Hematopoietic multipotent progenitor cell treated with erythropoietin and hydrocortisone succinate and interleukin-3 and kit ligand, for 15 days (in vitro differentiated cells): ENCODE measurements around the gene RIC3.

Source experiments
- DNase-seq: peaks from one replicate; pipeline ENCODE4 v3.0.0-alpha.2; 2015; ENCODE audit warnings: low spot score

RIC3 gene, protein sequence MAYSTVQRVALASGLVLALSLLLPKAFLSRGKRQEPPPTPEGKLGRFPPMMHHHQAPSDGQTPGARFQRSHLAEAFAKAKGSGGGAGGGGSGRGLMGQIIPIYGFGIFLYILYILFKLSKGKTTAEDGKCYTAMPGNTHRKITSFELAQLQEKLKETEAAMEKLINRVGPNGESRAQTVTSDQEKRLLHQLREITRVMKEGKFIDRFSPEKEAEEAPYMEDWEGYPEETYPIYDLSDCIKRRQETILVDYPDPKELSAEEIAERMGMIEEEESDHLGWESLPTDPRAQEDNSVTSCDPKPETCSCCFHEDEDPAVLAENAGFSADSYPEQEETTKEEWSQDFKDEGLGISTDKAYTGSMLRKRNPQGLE

DNA sequence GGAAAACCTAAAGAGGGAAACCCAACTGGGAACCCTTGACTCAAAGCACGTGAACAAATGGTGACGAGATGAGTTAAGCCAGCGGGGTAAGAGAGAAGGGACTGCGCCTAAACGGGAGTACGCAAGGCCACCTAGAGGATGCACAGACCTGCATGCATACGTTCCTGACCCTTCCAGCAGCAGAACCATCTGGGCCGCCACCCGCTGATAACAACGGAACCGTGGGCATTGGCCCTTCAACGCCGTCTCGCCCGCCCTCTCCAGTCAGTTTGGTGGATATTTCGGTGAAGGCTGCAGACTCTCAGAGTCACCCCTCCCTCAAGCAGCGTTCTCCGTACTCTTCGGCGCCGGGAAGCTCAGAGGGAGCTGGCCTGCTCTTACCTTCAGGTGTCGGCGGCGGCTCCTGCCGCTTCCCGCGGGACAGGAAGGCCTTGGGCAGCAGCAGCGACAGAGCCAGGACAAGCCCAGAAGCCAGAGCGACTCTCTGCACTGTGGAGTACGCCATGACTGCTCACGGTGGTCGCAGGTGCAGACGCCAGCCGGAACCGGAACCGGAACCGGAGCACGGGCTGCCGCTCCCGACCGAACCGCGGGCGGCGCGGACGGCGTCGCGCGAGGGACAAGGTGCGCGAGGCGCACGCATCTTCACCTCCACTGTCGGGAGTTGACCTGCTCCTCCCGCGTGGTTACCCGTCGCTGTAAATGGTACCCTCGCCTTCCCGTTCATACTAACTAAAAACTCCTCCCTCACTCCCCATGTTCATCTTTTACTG is at the start of gene RIC3:
Gene RIC3 (minus strand): TSS at position 541 of the 773 bp plus-strand sequence. CDS start 36 bp downstream, at position 505.
- DNase-seq = no peak

DNA sequence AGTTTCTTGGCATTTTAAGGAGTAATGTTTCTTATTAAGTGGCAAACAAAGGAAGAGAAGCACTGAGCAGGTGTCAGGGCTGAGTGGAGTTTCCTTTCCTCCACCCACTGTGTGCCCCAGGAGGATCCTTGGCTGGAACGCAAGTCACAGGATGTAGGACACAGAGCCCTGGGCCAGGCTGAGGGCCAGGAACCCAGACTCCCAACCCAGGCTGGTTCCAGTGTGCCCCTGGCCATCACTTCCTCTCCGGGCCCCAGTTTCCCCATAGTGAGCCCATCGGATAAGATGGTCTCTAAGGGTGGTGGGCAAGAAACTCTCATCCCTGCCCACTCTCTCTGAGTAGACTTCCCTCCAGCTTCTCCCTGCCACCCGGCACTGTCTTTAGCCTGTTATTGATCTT is 49.6 kb upstream of the RIC3 start:
- no peak for DNase-seq

DNA sequence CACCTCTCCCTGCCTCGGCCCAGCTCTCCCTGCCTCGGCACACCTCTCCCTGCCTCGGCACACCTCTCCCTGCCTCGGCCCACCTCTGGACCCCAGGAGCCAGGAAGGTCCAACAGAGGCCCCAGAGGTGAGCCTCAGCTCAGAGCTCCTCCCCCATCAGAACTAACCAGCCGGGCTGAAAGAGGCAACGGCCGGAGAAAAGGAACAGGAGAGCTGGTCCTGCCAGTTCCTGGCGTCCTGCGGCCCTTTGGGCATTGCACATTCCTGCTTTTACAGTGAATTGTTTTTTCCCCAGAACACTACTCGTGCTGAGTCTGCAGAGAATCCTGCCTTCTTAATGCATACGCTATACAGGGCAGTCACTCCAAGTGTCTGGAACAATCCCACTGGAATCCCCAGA is 49.1 kb upstream of the RIC3 start:
- no peak for DNase-seq

DNA sequence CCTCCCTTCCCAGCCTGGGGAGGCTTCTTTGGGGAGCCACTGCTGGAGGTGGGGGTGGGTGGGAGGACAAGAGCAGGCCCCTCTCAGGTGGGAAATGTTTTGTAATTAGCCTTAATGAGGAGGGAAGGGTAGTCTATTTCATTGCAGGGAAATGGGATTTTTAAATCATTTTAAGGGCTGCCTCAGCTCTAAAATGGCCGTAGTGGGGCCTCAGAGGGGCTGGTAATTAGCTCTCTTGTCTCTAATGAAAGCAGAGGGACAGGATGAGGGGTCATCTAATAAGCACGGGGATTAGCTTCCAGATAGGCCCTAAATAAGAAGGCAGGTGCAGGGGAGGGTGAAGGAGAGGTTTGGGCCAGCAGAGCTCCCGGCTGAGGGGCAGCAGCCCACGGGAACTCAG is 48.3 kb upstream of the RIC3 start:
- DNase-seq = no peak

DNA sequence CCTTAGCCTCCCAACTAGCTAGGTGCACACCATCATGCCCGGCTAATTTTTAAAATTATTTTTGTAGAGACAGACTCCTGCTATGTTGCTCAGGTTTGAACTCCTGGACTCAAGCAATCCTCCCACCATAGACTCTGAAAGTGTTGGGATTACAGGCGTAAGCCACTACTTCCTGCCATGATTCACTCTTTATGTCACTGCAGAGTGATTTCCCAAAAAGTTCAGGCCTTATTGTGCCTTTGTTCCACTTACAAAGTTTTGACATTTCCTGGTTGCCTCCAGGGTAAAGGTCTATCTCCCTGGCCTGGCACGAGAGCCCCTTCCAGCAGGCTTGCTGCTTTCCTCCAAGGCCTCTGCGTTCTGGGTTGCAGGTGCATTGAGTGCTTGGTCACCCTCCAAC is 44.6 kb upstream of the RIC3 start:
- no peak for DNase-seq

DNA sequence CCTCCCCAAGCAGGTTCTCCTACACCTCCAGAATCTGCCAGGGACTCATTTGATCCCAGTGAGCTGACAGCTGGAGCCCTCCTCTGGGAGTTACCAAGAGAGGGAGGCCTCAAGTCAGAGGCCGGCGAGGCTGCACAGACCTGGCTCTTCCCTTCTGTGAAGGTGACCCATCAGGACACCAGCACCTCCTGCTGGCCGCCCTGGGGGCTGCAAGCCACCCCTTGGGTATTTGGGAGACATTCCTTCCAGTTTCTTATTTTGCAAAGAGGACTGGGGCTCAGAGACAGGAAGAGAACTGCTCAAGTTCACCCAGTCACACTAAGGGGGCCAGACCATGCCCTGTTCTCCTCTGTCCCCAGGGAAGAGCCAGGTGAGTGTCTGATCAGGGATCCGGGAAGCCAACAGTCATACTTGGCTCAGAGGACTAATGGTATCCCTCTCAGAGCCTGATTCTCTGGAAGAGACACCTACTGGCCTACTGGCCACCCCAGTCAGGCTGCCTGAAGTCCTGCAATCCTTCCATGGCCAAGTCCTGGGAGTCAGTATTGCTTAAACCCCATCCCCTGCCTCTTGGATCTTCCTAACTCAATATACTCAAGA is 40.5 kb upstream of the RIC3 start:
- DNase-seq = peak; percentile 85

DNA sequence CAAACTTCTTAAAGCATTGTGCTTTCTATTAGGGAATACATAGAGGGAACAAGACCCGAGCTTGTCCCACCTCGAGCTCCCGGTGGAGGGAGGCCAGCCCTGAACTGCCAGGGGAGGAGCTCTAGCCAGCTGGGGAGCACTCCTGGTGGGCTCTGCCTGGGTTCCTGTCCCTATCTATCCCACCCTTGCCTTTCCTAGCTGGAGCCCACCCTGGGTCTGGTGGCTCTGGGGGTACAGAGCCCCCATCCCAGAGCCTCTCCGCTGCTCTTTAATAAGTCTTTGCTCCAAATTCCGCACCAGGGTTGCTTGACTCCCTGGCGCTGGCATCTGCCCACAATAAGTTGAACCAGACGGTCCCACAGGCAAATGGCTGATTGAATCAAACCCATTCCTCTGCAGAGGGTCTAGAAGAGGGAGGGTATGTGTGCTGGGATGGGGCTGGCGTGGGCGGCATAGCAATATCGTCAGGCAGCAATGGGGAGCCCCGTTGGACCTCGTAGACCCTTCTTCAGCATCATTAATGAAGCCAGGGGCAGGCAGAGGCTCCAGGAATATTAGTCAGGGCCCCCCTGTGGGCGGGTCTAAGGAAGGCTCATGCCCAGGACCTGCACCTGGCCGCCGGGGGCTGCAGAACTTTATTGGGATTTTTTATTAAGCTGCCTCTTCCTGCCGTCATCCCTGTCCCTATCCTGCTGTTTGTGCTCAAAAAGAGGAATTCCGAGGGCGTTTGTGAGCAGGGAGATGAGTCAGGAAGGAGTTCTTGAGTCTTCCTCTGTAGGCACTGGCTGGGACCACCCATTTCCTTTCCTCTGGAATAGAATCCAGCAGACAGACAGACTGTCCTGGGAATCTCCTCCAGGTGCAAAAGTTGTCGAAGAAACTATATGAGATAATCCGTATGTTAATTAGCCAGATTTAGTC is 38.5 kb upstream of the RIC3 start:
- peak; percentile 11 for DNase-seq

DNA sequence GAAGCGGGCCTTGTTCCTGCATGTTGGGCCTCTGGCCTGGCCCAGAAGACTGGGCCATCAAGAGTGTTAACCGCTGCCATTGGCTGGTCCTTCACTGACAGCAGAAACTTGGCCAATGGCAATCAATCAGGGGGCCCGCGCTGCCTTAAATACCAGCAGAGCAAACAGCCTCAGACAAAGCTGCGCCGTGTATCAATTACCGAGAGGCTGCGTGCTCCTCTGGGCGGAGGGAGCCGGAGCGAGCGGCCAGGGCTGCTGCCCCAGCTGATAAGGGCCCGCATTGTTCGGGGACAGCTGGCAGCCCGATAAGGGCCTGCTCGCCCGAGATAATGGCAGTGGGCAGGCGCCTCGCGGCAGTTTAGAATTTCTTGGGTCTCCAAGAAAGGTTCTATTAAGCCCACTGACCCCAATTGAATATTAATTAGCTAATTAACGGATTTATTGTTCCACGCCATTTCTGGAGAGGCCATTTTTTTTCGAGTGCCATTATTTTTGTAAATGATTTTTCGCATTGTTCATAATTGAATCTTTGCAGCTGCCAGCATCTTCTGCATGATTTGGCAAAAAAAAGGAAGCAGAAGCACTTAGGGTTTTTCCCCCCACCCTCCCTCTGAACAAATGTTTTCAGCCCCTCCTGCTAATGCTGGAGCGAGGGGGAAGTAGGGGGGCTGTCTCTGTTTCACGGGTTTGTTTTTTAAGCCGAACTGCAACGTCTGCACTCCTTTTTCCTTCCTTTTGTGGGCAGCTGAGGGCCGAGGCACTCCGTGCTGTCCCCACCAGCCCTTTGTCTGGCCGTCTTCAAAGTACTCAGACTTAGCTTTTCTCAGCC is 37.6 kb upstream of the RIC3 start:
- peak; percentile 96 for DNase-seq

DNA sequence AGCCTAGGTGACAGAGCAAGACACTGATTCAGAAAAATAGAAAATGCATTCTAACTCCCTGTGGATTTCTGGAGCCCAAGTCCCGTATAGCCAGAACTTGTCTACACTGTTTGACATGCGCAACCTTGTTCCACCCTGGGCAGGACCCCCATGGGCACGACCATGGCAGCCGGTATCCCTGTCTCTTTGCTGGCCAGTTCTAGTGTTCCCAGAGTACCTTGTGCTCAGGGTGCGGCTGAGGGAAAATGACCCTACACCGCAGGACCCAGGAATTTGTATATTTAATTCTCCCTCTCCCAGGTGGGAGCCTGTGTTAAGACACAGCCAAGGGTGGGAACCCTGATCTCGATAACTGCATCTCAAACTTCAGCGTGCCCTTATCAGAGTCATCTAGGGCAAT is 36.7 kb upstream of the RIC3 start:
- no peak for DNase-seq

DNA sequence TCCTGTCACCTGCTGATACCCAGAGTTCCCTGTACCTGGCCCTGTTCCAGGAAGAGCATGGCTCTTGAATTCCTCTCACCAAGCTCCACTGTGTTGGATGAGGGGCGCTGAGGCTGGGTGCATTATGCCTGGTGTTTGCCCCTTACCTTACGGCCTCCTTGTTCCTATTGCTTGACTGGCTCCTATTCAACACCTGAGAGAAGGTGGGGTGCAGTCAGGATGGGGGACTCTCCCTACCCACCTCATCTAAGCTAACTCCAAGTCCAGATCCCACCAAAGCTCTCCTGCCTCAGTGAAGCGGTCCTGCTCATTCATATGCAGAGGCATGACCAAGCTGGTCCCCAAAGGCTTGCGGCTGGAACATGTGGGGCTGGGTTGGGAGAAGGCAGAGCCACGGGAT is 35.8 kb upstream of the RIC3 start:
- DNase-seq = no peak

DNA sequence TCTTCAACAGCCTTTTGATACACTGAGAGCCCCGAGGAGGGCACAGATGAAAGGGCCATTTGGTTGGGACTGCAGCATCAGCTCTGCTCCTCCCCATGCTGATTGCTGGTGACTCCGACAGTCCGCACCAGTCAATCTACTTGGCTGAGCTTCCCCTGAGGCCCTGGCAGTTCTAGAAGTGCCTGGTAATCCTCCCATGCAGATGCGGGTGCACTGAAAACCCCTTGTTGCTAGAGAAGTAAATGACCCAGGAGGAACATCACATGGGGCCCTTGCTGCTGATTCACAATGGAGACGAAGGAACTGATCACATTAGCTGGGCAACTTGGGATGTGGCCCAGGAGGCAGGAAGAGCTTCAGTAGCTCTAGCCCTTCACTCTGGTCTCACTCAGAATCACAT is 35.2 kb upstream of the RIC3 start:
- no peak for DNase-seq

DNA sequence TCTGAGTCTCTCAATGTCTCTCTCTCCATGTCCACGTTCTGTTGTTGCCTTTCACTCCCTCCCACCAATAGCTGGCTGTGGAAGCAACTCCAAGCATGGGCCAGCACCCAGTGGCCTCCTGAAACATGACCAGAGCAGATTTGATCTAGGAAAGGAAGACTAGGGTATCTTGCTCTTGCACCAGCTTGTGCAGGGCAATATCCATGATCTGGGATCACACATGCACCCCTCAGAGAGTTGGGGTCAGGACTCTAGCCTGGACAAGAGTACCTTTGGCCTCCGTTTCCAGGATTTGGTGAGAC is 34.5 kb upstream of the RIC3 start:
- DNase-seq = peak; percentile 48

DNA sequence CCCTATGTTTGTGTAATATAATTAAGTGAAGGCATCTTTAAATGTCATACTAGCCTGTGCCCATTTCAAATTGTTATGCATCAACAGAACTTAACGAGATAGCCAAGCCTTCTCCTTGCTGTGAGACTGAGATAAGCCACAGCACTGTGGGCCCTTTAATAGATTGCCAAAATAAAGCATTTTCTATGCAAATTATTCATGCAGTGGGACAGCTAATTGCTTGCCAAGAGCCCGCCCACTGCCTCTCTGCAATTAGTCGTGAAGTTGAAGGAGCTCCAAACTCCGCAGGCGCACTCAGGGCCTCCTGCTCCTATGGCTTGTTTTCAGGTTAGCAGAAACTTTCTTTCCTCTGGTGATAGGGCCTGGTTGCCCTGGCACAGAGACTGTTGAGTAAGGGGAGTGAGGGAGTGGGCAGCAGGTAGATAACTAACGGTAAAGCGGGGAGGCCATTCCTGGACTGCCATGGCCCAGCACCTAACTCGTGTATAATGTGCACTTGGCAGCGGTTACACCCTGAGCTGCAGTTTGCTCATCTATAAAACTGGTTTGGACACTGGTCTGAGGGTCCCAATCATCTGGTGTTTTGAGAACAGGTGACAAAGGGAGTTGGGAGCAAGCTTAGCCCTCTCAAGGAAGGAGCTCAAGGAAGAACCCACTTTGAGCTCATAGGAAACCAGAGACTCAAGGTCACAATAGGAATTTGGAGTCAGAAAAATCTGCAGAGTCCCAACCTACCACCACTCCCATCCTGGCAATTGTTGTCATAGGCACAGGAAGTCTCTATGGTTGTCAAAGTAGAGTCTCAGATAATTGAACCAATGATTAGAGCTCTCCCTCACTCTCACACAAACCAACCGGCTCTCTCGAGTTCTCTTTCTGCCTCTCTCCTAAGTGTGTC is 33.9 kb upstream of the RIC3 start:
- DNase-seq = peak; percentile 94

DNA sequence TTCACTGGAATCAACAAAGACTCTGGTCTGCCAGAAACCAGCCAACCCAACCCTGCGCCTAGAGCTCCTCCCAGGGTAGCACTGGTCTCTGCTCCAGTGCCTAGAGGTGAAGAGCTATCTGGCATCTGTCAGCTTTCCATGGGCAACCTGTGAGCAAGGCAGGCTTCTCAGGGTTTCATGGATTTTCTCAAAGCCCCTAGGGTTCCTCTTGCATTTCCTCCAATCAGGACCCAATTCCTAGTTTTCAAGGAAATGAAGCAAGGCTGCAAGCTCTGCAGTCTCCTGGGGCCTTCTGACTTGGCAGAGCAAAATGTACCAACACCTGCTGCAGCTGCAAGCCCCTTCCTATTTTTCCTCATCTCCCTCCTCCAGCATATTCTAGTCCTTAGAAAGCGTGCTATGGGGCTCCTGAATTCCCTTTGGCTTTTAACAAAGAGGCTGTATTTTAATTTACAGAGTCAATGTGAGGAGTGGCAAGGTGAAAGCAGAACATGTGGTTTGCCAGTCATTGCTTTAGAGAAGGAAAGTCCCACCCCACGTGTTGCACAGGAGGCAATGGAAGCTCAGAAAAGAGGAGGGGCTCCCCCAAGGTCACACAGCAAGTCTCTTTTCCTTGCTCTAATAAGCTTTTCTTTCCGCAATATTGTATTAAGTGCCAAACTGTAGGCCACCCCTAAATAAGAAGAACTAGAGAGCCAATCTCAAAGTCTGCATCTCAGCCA is 33.0 kb upstream of the RIC3 start:
- DNase-seq = peak; percentile 65

DNA sequence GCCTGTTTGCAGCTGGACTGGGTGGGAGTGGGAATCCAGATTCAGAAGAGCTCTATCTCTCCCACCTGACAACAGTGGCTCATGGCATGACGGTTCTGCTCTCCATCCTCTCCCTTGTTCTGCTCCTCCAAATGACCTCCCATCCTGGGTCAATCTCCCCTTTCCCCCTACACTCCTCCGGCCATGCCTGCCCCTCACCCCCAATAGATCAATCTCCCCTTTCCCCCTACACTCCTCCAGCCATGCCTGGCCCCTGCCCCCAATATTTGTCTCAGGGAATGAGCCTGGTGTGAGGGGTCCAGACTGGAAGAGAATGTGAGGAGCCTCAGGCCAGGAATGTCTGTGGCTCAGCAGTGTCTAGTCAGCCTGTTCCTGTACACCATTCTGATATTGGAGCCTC is 30.9 kb upstream of the RIC3 start:
- DNase-seq = no peak

DNA sequence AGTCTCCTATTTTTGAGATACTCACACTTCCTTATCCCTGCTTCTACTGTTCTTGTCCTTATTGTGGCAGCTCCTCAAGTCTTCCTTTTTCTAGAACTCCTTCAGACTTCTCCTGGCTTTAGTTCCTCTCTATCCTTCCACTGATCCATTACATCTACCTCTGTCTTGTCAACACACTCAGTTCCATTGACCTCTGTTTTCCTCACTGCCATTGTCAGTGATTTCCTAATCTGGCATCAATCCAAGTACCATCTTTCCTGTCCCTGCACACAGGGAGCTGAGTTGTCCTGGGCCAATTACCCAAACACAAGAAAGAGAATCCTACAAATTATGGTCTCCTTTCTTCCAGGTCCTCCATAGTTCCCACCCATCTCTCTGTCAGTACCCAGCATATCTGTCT is 27.9 kb upstream of the RIC3 start:
- no peak for DNase-seq

DNA sequence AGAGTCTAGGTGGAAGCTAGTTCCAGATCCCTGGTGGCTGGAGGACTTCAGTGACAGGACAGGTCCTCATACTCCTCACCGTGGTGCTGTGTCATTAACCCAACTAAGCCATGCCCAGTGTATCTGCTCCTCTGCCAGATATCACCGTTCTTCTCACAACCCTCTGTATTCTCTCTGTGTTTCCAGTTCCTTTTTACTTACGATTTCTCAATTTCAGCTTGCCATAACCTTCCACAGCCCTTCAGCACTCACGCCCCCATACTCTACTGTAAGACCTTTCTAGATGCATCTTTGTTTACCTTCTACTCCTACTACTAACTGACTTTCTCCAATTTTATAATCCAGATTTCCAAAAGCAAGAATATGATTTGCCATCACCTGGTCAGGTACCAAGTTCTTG is 26.1 kb upstream of the RIC3 start:
- DNase-seq = peak; percentile 14

DNA sequence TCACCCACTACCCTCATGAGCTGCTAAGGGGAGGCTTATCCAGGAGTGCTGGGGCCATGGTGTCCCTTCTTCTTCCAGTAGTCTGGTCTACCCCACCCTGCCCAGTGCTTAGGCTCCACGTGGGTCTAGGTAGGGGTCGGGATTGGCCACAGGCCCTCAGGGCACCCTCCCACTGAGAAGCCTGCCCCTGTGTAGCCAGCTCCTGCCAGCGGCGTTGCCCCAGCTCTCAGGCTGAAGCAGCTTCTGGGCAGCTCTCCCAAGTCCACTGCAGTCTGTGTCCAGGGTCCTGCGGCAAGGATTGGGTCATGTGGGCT is 24.0 kb upstream of the RIC3 start:
- DNase-seq = no peak

DNA sequence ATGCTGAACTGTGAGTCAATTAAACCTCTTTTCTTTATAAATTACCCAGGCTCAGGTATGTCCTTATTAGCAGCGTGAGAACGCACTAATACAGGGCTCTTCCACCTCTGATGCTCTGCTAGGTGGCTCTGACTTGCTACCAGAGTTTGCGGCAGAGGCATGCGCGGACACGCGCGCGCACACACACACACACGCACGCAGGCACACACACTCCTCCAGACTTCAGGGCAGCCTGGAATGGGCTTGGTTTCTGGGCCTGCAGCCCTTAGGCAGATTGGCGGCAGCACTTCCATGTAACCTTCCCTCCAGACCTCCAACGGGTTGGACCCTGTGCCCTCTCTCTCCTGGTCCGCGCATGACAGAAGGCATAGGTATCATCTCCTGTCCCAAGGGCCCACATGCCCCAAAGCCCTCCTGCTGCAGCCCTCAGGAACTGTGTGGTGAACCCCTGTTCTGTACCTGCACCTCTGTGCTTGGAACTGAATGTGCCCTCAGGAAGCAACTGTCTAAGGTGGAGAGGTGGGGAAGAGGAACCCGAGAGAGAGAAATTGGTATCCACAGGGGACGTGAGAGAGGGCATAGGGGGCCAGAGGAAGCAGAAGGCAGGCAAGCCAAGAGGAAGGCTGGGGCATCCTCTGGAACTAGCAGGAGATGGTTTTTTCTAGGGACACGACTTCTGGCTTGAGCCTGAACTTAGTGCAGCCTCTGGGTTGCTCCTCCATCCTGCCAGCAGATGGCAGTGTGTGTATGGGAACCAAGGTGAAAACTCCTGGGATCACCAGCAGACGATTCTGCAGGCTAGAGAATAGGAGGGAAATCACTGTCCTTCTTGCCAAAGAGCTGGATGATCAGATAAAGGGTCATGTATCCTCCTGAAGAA is 23.4 kb upstream of the RIC3 start:
- peak; percentile 84 for DNase-seq
